Measurements from ENCODE around the gene TNFRSF1B. TPM values are rescaled to one million over a fixed set of nuclear protein-coding genes. Genes with fewer than 3 reads are reported as not detected.
A peak's percentile ranks its signal among the peaks of the same experiment; 100 is the strongest.

Gene TNFRSF1B
- total RNA-seq, 2 donors from 2014 or later: 58.7 to 59.7 TPM

GRCh38 chr1:12208271-12208670 lies 41.5 kb downstream of the TNFRSF1B start:
- ATAC-seq (ENCODE audit: insufficient number of reproducible peaks, low FRiP score, low read depth) (no peak), DNase-seq (ENCODE audit: low spot score) (no peak)
- no peak for TF ChIP-seq CTCF (IDR thresholded peaks at IDR 0.05)
- H3K4me3 ChIP-seq: no peak overlapping the region
- peaks cover 0 to 3% of the 10 kb centered on the region in 2 donors for H3K4me1 ChIP-seq (ENCODE audit: control insufficient read depth in 1 of 2, low read depth in 2 of 2)
- H3K27ac ChIP-seq: no peak overlapping the region
- no peaks in the 10 kb centered on the region for H3K9me3 ChIP-seq
- H3K36me3 ChIP-seq: no peaks in the 10 kb centered on the region
- no peaks in the 10 kb centered on the region for H3K27me3 ChIP-seq (replicated peaks; ENCODE audit: insufficient read depth)

- Histone ChIP-seq H3K4me1 (ENCODE audit: control insufficient read depth in 1 of 2, low read depth in 2 of 2) (peaks cover 0 to 3% of the 10 kb centered on the region in 2 donors), H3K36me3 (no peaks in the 10 kb centered on the region), H3K4me3 (no peak overlapping the region), H3K9me3 (no peaks in the 10 kb centered on the region), H3K27me3 (replicated peaks; ENCODE audit: insufficient read depth) (no peaks in the 10 kb centered on the region), H3K27ac (no peak overlapping the region)
- peak; percentile 41 for DNase-seq (ENCODE audit: low spot score)
- peak; percentile 94 for TF ChIP-seq CTCF (IDR thresholded peaks at IDR 0.05)
- peak; percentile 73 for ATAC-seq (ENCODE audit: insufficient number of reproducible peaks, low FRiP score, low read depth)
Measured at GRCh38 chr1:12208764-12209494, 42.1 kb downstream of the TNFRSF1B start.

- ATAC-seq (ENCODE audit: insufficient number of reproducible peaks, low FRiP score, low read depth): no peak
- no peak for TF ChIP-seq CTCF (IDR thresholded peaks at IDR 0.05)
Measured at GRCh38 chr1:12209495-12209832, 42.7 kb downstream of the TNFRSF1B start.

GRCh38 chr1:12215118-12215961 lies 48.5 kb downstream of the TNFRSF1B start:
- no peaks in the 10 kb centered on the region for H3K36me3 ChIP-seq
- ATAC-seq (ENCODE audit: insufficient number of reproducible peaks, low FRiP score, low read depth) (no peak), DNase-seq (ENCODE audit: low spot score) (no peak)
- no peaks in the 10 kb centered on the region for H3K27me3 ChIP-seq (replicated peaks; ENCODE audit: insufficient read depth)
- H3K4me3 ChIP-seq: no peak overlapping the region
- H3K4me1 ChIP-seq (ENCODE audit: control insufficient read depth in 1 of 2, low read depth in 2 of 2): no peaks in the 10 kb centered on the region
- no peak for TF ChIP-seq CTCF (IDR thresholded peaks at IDR 0.05)
- H3K9me3 ChIP-seq: no peaks in the 10 kb centered on the region
- no peak overlapping the region for H3K27ac ChIP-seq

More at GRCh38 chr1:12209495-12209832, 42.7 kb downstream of the TNFRSF1B start:
- H3K4me1 ChIP-seq (ENCODE audit: control insufficient read depth in 1 of 2, low read depth in 2 of 2): peaks cover 0 to 3% of the 10 kb centered on the region in 2 donors
- no peaks in the 10 kb centered on the region for H3K27me3 ChIP-seq (replicated peaks; ENCODE audit: insufficient read depth)
- no peaks in the 10 kb centered on the region for H3K36me3 ChIP-seq
- no peak overlapping the region for H3K4me3 ChIP-seq
- no peak for DNase-seq (ENCODE audit: low spot score)
- H3K27ac ChIP-seq: no peak overlapping the region
- no peaks in the 10 kb centered on the region for H3K9me3 ChIP-seq

GRCh38 chr1:12219800-12220199 lies 53.0 kb downstream of the TNFRSF1B start:
- ATAC-seq (ENCODE audit: insufficient number of reproducible peaks, low FRiP score, low read depth): no peak
- H3K4me3 ChIP-seq: no peak overlapping the region
- H3K36me3 ChIP-seq: no peaks in the 10 kb centered on the region
- H3K27me3 ChIP-seq (replicated peaks; ENCODE audit: insufficient read depth): no peaks in the 10 kb centered on the region
- H3K27ac ChIP-seq: no peak overlapping the region
- TF ChIP-seq CTCF (IDR thresholded peaks at IDR 0.05): no peak
- H3K9me3 ChIP-seq: no peaks in the 10 kb centered on the region
- no peak for DNase-seq (ENCODE audit: low spot score)
- H3K4me1 ChIP-seq (ENCODE audit: control insufficient read depth in 1 of 2, low read depth in 2 of 2): no peaks in the 10 kb centered on the region

Measured in thoracic aorta (tissue), 2 donors.